K562 (cell line): Measurements from ENCODE around the gene ST6GALNAC5. TPM values are rescaled to one million over a fixed set of nuclear protein-coding genes. Genes with fewer than 3 reads are reported as not detected.

Experiments
- ATAC-seq: fragments of 200-7000 bp; cut with Tn5 transposase; 3 replicates; pipeline ENCODE4 v1.9.1; 2020; ENCODE audit warnings: moderate library complexity
- BruUV-seq: library from RNA; stranded (reverse); fragments of 400-500 nt; replicated peaks from 2 replicates; lab custom pipeline; 2021; lab: Mats Ljungman, UMichigan
- CTCF ChIA-PET: fragments of 300-600 bp; formaldehyde crosslinking; extraction: SDS; loops from one replicate; lab custom pipeline; 2021; ENCODE audit warnings: low intra/inter-chr PET ratio; lab: Yijun Ruan, JAX
- POLR2A ChIA-PET: fragments of 300-600, 350-650 bp; sonication (Branson Sonifier 250); formaldehyde crosslinking; extraction: SDS; loops from one replicate; lab custom pipeline; 2021; ENCODE audit warnings: antibody characterized with exemption, inconsistent platforms; lab: Yijun Ruan, JAX
- DNase-seq, 4 experiments: peaks; one replicate each; pipeline versions ENCODE4 v3.0.0 to v3.0.0-alpha.2; 2011 to 2018; ENCODE audit warnings: low spot score in 3 of 4, mixed read lengths in 3 of 4; ENCODE audit errors: extremely low read depth in 1 of 4
- FAIRE-seq: peaks from 2 replicates; lab custom pipeline; 2011; peaks lifted over from hg19 to GRCh38; lab: Jason Lieb, UNC
- H2AFZ ChIP-seq: 2 replicates; pipeline ENCODE4 v1.6.0; 2011; ENCODE audit warnings: low read depth, low read length, control low read depth, inconsistent platforms
- H3K27ac ChIP-seq: fragments of 200-600 bp; 3 replicates; pipeline ENCODE4 v1.8.0; 2011; ENCODE audit warnings: low read depth, mild to moderate bottlenecking, control low read depth, inconsistent platforms, low read length, moderate library complexity, mixed read lengths; ENCODE audit errors: extremely low read depth
- H3K27me3 ChIP-seq, 2 experiments: fragments of 300-600 bp in 1 of 2; 2 replicates in 1 of 2; 3 replicates in 1 of 2; pipeline versions ENCODE4 v1.6.0 to v1.8.0; 2011; ENCODE audit warnings: inconsistent platforms in 2 of 2, low read length in 2 of 2, mild to moderate bottlenecking in 1 of 2, mixed read lengths in 1 of 2, moderate library complexity in 1 of 2; ENCODE audit not compliant: control insufficient read depth in 2 of 2, insufficient read depth in 2 of 2
- H3K36me3 ChIP-seq: fragments of 300-600 bp; 3 replicates; pipeline ENCODE4 v1.8.0; 2011; ENCODE audit warnings: mild to moderate bottlenecking, low read length, inconsistent platforms; ENCODE audit not compliant: control insufficient read depth, insufficient read depth
- H3K4me1 ChIP-seq, 2 experiments: fragments of 200-600 bp in 1 of 2; replicated peaks in 1 of 2; 2 replicates in 1 of 2; 3 replicates in 1 of 2; pipeline versions ENCODE4 v1.5.1 to v1.8.0; 2011; ENCODE audit warnings: inconsistent platforms in 2 of 2, low read length in 2 of 2, mild to moderate bottlenecking in 1 of 2, mixed read lengths in 1 of 2, moderate library complexity in 1 of 2; ENCODE audit not compliant: control insufficient read depth in 2 of 2, insufficient read depth in 2 of 2
- H3K4me2 ChIP-seq: 2 replicates; pipeline ENCODE4 v1.6.1; 2011; ENCODE audit warnings: low read length, control low read depth, inconsistent platforms, mixed read lengths; ENCODE audit not compliant: insufficient read depth
- H3K4me3 ChIP-seq: fragments of 200-600 bp; sonication (generic), shearing (Covaris generic); 2 replicates; pipeline ENCODE4 v1.5.1; 2016; ENCODE audit warnings: control low read depth, inconsistent platforms
- H3K79me2 ChIP-seq: fragments of 200-600 bp; 3 replicates; pipeline ENCODE4 v1.8.0; 2011; ENCODE audit warnings: low read length, inconsistent platforms; ENCODE audit not compliant: control insufficient read depth, insufficient read depth
- H3K9ac ChIP-seq, 2 experiments: 2 replicates each; pipeline versions ENCODE4 v1.6.0 to v1.6.1; 2011; ENCODE audit warnings: low read depth in 2 of 2, low read length in 2 of 2, control low read depth in 1 of 2, inconsistent platforms in 1 of 2, mild to moderate bottlenecking in 1 of 2, mixed read lengths in 1 of 2; ENCODE audit not compliant: insufficient read depth in 1 of 2
- H3K9me1 ChIP-seq: one replicate; pipeline ENCODE4 v1.6.0; 2011; ENCODE audit warnings: inconsistent platforms, mild to moderate bottlenecking, low read length, moderate library complexity; ENCODE audit not compliant: control insufficient read depth, insufficient read depth
- H3K9me3 ChIP-seq: replicated peaks from 2 replicates; pipeline ENCODE4 v1.5.1; 2011; ENCODE audit warnings: low read depth, low read length, inconsistent platforms; ENCODE audit not compliant: control insufficient read depth, insufficient read depth
- H4K20me1 ChIP-seq: replicated peaks from 2 replicates; pipeline ENCODE4 v1.6.1; 2011; ENCODE audit warnings: low read length, inconsistent platforms, mixed read lengths; ENCODE audit not compliant: control insufficient read depth, insufficient read depth
- E2F3 ChIP-seq: fragments of 250-450 bp; sonication (Bioruptor Pico); IDR thresholded peaks from 2 replicates; pipeline ENCODE4 v1.4.0; 2020; ENCODE audit warnings: mild to moderate bottlenecking
- JUNB ChIP-seq: fragments of 450-650 bp; formaldehyde crosslinking; conservative IDR thresholded peaks from 2 replicates; pipeline ENCODE4 v1.4.0; 2020; ENCODE audit warnings: mild to moderate bottlenecking
- POLR3G ChIP-seq: IDR thresholded peaks from 2 replicates; pipeline ENCODE4 v1.6.1; 2011; ENCODE audit not compliant: insufficient read length, insufficient replicate concordance; ENCODE audit errors: extremely low read depth
- PYGO2 ChIP-seq: fragments of 450-650 bp; IDR thresholded peaks from 2 replicates; pipeline ENCODE4 v1.6.1; 2016; ENCODE audit warnings: mild to moderate bottlenecking, missing genetic modification characterization, moderate library complexity, missing compliant biosample characterization
- SAFB2 ChIP-seq: fragments of 200-400 bp; formaldehyde crosslinking; IDR thresholded peaks from 2 replicates; pipeline ENCODE4 v1.6.1; 2018; ENCODE audit warnings: borderline replicate concordance, low read length, low read depth, moderate library complexity; ENCODE audit not compliant: severe bottlenecking
- TCF7L2 ChIP-seq: fragments of 150-350 bp; IDR thresholded peaks from 2 replicates; pipeline ENCODE4 v1.6.1; 2016; ENCODE audit warnings: low read depth, mild to moderate bottlenecking, low read length, moderate library complexity
- ZNF253 ChIP-seq: fragments of 250-450 bp; sonication (Bioruptor Pico); conservative IDR thresholded peaks from 2 replicates; pipeline ENCODE4 v1.6.1; 2021; ENCODE audit warnings: mild to moderate bottlenecking
- ZNF707 ChIP-seq: fragments of 250-450 bp; sonication (Bioruptor Pico); conservative IDR thresholded peaks from 2 replicates; pipeline ENCODE4 v1.8.0; 2022; ENCODE audit warnings: inconsistent platforms, mild to moderate bottlenecking, moderate library complexity
- WGBS: fragments of 100-300 bp; shearing (Covaris generic); methylation state at CpG from one replicate; pipeline ENCODE4 v1.1.6; 2016; ENCODE audit warnings: low coverage, mixed read lengths; ENCODE audit not compliant: insufficient coverage; ENCODE audit errors: missing lambda C conversion rate; 5-methylcytosine and 5-hydroxymethylcytosine counted together
- in situ Hi-C: fragments of 300-500 bp; cut with MboI; formaldehyde crosslinking; loops from 4 replicates; pipeline ENCODE4 v1.15.0; 2018; ENCODE audit warnings: inconsistent platforms, mixed read lengths
- intact Hi-C: fragments of 100-400 bp; cut with micrococcal nuclease; formaldehyde crosslinking; loops from 2 replicates; pipeline ENCODE4 v1.14.2; 2022
- polyA plus RNA-seq, 8 experiments: library from polyadenylated mRNA; depleted of rRNA in 4 of 8; stranded (reverse) in 5 of 8; unstranded in 3 of 8; fragments of >200 nt; fragmentation: Nextera tagmentation in 2 of 8; fragmentation: Illumina TruSeq in 1 of 8; extraction: Ambion mirVana in 2 of 8; extraction: Trizol in 1 of 8; gene quantifications; 2 replicates each; pipeline versions ENCODE4 v1.2.1 to v1.2.3, GENCODE V29; 2011 to 2014; ENCODE audit warnings: inconsistent platforms in 1 of 8, missing spikeins in 1 of 8
- total RNA-seq, 7 experiments: library from RNA; depleted of rRNA in 6 of 7; stranded (reverse); fragments of >200 nt in 6 of 7; fragmentation: Illumina TruSeq in 2 of 7; extraction: Trizol in 2 of 7; gene quantifications; 2 replicates each; pipeline versions ENCODE4 v1.2.1 to v1.2.3, GENCODE V29; 2011 to 2021; ENCODE audit warnings: low replicate concordance in 1 of 7
- TF ChIP-seq, protein P1 (sequence below): fragments of 450-650 bp; IDR thresholded peaks from 2 replicates; pipeline ENCODE4 v1.6.1; 2017; ENCODE audit warnings: antibody characterized with exemption, mild to moderate bottlenecking
- TF ChIP-seq, protein P2 (sequence below): fragments of 450-650 bp; IDR thresholded peaks from 2 replicates; pipeline ENCODE4 v1.7.0; 2016; ENCODE audit warnings: borderline replicate concordance
- TF ChIP-seq, protein P3 (sequence below): fragments of 450-650 bp; formaldehyde crosslinking; IDR thresholded peaks from 2 replicates; pipeline ENCODE4 v1.4.0; 2020; ENCODE audit warnings: mild to moderate bottlenecking
- TF ChIP-seq, protein P4 (sequence below): fragments of 450-650 bp; formaldehyde crosslinking; IDR thresholded peaks from 2 replicates; pipeline ENCODE4 v1.4.0; 2020; ENCODE audit warnings: mild to moderate bottlenecking, moderate library complexity

The ST6GALNAC5 gene
- total and polyA plus RNA-seq, 9 of the 15 experiments (the other 6 are each of a cell fraction or from before 2014, with no cell fraction given), result 0.04 to 0.14 TPM; not detected in 7

DNA sequence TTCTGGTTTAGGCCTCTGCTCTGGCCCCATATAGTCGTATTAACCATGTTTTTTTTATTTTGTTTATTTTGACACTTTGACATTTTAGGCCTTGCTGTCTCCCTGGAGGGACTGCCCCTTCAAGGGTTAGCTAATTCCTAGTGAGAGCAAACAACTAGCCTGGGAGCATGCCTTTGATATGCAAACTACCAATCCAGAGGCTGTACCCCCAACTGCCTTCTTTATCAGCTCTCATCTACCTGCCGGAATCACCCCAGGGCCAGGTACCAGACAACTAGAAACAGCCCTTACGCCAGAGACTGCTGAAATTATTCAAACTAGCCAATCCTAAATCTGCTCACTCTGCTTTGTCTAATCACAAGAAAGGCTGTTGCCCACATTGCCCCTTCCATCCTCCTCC, 13.0 kb upstream of the ST6GALNAC5 start:
- no peak for DNase-seq
- intact Hi-C loops, result no loop called here
- Histone ChIP-seq H3K36me3 (no peaks in the 10 kb centered on the region), H3K9me3 (no peaks in the 10 kb centered on the region; the same call in 1 of the 2 replicates), H2AFZ (no peak overlapping the region), H3K9ac (no peak overlapping the region), H3K4me1 (no peaks in the 10 kb centered on the region), H3K4me2 (no peak overlapping the region), H3K27me3 (no peaks in the 10 kb centered on the region), H3K27ac (no peak overlapping the region), H3K79me2 (no peaks in the 10 kb centered on the region), H3K4me3 (no peak overlapping the region), H3K9me1 (no peaks in the 10 kb centered on the region), H4K20me1 (no peaks in the 10 kb centered on the region)
- ChIA-PET CTCF (no interaction called here), POLR2A (no interaction called here)
- in situ Hi-C loops, result no loop called here
- ATAC-seq, result no peak
- TF ChIP-seq ZNF253, result no peak
- TF ChIP-seq ZNF707, result no peak
- no peak for TF ChIP-seq E2F3 (CRISPR knock-in tag)
- TF ChIP-seq, protein P1, sequence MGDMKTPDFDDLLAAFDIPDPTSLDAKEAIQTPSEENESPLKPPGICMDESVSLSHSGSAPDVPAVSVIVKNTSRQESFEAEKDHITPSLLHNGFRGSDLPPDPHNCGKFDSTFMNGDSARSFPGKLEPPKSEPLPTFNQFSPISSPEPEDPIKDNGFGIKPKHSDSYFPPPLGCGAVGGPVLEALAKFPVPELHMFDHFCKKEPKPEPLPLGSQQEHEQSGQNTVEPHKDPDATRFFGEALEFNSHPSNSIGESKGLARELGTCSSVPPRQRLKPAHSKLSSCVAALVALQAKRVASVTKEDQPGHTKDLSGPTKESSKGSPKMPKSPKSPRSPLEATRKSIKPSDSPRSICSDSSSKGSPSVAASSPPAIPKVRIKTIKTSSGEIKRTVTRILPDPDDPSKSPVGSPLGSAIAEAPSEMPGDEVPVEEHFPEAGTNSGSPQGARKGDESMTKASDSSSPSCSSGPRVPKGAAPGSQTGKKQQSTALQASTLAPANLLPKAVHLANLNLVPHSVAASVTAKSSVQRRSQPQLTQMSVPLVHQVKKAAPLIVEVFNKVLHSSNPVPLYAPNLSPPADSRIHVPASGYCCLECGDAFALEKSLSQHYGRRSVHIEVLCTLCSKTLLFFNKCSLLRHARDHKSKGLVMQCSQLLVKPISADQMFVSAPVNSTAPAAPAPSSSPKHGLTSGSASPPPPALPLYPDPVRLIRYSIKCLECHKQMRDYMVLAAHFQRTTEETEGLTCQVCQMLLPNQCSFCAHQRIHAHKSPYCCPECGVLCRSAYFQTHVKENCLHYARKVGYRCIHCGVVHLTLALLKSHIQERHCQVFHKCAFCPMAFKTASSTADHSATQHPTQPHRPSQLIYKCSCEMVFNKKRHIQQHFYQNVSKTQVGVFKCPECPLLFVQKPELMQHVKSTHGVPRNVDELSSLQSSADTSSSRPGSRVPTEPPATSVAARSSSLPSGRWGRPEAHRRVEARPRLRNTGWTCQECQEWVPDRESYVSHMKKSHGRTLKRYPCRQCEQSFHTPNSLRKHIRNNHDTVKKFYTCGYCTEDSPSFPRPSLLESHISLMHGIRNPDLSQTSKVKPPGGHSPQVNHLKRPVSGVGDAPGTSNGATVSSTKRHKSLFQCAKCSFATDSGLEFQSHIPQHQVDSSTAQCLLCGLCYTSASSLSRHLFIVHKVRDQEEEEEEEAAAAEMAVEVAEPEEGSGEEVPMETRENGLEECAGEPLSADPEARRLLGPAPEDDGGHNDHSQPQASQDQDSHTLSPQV, result no peak
- TF ChIP-seq TCF7L2, result no peak
- TF ChIP-seq JUNB, result no peak
- no peak for TF ChIP-seq SAFB2
- TF ChIP-seq PYGO2 (tag), result no peak
- TF ChIP-seq, protein P2, sequence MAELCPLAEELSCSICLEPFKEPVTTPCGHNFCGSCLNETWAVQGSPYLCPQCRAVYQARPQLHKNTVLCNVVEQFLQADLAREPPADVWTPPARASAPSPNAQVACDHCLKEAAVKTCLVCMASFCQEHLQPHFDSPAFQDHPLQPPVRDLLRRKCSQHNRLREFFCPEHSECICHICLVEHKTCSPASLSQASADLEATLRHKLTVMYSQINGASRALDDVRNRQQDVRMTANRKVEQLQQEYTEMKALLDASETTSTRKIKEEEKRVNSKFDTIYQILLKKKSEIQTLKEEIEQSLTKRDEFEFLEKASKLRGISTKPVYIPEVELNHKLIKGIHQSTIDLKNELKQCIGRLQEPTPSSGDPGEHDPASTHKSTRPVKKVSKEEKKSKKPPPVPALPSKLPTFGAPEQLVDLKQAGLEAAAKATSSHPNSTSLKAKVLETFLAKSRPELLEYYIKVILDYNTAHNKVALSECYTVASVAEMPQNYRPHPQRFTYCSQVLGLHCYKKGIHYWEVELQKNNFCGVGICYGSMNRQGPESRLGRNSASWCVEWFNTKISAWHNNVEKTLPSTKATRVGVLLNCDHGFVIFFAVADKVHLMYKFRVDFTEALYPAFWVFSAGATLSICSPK, result no peak
- TF ChIP-seq, protein P3, sequence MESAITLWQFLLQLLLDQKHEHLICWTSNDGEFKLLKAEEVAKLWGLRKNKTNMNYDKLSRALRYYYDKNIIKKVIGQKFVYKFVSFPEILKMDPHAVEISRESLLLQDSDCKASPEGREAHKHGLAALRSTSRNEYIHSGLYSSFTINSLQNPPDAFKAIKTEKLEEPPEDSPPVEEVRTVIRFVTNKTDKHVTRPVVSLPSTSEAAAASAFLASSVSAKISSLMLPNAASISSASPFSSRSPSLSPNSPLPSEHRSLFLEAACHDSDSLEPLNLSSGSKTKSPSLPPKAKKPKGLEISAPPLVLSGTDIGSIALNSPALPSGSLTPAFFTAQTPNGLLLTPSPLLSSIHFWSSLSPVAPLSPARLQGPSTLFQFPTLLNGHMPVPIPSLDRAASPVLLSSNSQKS (CRISPR knock-in tag), result no peak
- TF ChIP-seq, protein P4, sequence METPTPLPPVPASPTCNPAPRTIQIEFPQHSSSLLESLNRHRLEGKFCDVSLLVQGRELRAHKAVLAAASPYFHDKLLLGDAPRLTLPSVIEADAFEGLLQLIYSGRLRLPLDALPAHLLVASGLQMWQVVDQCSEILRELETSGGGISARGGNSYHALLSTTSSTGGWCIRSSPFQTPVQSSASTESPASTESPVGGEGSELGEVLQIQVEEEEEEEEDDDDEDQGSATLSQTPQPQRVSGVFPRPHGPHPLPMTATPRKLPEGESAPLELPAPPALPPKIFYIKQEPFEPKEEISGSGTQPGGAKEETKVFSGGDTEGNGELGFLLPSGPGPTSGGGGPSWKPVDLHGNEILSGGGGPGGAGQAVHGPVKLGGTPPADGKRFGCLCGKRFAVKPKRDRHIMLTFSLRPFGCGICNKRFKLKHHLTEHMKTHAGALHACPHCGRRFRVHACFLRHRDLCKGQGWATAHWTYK (CRISPR knock-in tag), result no peak
- TF ChIP-seq POLR3G, result no peak
- no peak for FAIRE-seq
- 0% methylated on average over 3 of the region's 3 CpGs for WGBS
- no TSS peak for BruUV-seq
